ENCODE results near the gene RBM23.
"Not testable (repeated sequence)": the region's sequence is repeated elsewhere in the genome, so short reads cannot be mapped to it uniquely, and the experiment has no call there.

RBM23 gene

GRCh38 chr14:22915886-22916521, 2.9 kb downstream of the RBM23 start:
- no peak for DNase-seq

- DNase-seq, result not testable (repeated sequence)
Measured at GRCh38 chr14:22914836-22915235, 4.1 kb downstream of the RBM23 start.

GRCh38 chr14:22910916-22911315, 8.0 kb downstream of the RBM23 start:
- no peak for DNase-seq

GRCh38 chr14:22908601-22909000, 10.3 kb downstream of the RBM23 start:
- no peak for DNase-seq

DNA sequence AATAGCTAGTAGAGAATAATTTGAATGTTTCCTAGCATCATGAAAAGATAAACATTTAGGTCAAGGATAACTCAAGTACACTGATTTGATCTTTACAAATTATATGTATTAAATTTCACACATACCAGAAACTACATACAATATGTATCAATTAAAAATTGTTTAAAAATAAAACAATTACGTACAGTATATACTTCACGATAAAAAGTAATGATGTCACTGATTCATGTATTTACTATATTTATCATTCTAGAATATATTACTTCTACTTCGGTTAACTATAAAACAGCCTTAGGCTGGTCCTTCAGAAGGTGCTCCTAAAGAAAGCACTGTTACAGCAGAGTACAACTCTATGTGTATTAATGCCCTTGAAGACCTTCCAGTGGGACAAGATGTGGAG, 11.5 kb downstream of the RBM23 start:
- DNase-seq, result no peak

GRCh38 chr14:22906073-22906472, 12.9 kb downstream of the RBM23 start:
- DNase-seq, result no peak

- no peak for DNase-seq
Measured at GRCh38 chr14:22905627-22906026, 13.3 kb downstream of the RBM23 start.

- no peak for DNase-seq
Measured at GRCh38 chr14:22903742-22904087, 15.2 kb downstream of the RBM23 start.

GRCh38 chr14:22901799-22902198, 17.1 kb downstream of the RBM23 start:
- no peak for DNase-seq

DNA sequence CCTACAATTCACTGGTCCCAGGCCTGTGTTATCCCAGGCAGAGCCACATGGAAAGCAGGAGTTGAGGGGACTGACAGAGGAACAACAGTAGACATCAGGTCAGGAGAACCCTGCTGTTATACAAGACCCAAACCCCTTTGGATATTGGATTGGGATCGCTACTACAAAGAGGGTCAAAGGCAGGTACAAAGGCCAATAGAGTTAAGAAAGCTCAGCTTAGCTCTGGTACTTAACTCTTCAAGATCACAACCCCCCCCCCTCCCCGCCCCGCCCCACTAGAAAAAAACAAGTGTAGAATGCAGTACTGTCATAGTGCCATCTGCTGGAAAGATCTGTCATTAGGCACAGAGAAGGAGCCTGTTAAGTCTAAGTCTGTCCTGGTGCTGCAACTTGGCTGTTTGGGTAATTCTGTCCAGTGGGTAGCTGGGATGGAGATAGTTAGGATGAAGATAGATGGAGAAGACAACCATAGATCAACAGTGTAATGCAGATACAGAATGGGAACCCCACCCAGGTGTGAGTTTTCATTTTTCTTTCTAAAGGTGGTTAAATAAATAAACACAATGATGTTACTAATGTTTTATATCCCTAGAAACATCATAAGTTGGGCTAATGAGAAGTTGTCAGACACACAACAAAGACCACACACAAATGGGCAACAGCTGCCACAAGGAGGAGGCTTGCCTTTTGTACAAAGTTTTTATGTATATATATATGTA, 18.7 kb downstream of the RBM23 start:
- peak; percentile 29 for DNase-seq

GRCh38 chr14:22898302-22899090, 20.5 kb downstream of the RBM23 start:
- no peak for DNase-seq

DNA sequence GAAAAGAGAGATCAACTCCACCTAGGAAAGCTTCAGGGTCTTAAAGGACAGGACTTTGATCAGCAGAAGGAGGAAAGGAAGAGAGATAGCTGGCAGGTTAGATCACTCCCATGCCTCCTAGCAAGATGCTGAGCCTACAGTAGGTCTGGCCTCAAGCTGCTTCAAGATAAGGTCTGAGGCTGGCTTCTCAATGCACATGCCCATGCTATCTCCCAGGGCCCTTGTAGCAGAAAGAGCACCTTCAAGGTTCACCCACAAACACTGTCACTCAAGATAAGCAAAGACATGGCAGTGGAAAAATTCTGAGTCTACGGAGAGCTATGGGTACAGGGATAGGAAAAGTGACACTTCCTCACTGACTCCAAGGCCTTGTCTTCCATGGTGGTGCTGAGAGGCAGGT, 21.6 kb downstream of the RBM23 start:
- no peak for DNase-seq

DNA sequence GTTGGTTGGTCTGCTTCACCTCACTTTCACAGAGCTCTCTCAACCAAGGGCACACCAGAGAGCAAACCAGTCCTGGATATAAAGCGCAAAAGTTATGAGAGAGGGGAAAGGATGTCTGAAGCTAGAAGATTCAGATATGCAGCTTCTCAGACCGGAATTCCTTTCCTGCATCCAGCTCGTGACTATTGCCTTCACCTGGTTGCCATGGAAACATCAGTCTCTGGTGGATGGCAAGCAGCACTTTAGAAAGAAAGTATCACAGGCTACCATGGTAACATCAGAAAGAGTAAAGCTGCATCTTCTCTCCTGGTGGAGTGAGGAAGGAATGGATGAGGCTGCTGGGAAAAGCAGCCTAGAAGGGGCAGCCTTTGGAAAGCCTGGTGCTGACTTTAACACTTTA, 22.2 kb downstream of the RBM23 start:
- no peak for DNase-seq

DNA sequence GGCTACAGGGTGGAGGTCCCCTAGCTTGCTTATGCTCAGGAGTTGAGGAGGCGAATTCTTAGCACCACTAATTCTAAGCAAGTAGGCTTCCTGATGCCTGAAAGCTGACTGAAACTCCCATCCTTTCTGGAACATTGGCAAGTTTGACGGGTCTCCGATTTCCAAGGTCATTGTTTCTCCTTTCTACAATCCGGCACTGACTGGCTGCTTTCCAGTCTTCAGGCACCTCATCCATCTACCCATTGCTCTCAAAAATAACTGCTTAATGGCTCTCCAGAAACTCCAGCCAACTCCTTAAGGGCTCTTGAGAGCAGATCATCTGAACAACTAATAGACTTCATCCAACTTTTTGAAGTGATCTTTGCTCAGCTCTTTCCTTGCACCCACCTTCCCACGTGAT, 22.6 kb downstream of the RBM23 start:
- DNase-seq, result no peak

- no peak for DNase-seq
Measured at GRCh38 chr14:22895402-22895801, 23.5 kb downstream of the RBM23 start.

DNA sequence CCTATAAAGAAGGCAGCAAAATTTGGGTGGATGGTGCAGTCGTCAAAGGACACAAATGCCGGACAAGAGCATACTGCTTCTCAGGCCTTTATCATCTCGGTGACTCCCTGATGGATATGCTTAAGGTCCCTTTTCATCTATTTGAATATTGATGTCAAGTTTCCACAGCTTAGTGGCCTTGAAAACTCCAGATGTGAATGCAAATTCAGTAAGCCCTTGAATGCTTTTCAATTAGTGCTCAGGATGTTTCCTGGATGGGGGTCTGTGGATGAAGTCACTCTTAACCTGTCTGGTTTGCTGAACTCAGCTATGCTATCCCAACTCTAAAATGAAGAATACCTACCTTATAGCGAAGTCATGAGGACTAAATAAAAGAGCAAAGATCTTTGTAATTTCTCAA, 25.2 kb downstream of the RBM23 start:
- no peak for DNase-seq

GRCh38 chr14:22892488-22892887, 26.5 kb downstream of the RBM23 start:
- no peak for DNase-seq

GRCh38 chr14:22890416-22890815, 28.5 kb downstream of the RBM23 start:
- DNase-seq, result no peak

- DNase-seq, result no peak
Measured at GRCh38 chr14:22888662-22889061, 30.3 kb downstream of the RBM23 start.

GRCh38 chr14:22887990-22888378, 31.0 kb downstream of the RBM23 start:
- DNase-seq, result peak; percentile 79

GRCh38 chr14:22887260-22887989, 31.5 kb downstream of the RBM23 start:
- DNase-seq, result no peak

DNA sequence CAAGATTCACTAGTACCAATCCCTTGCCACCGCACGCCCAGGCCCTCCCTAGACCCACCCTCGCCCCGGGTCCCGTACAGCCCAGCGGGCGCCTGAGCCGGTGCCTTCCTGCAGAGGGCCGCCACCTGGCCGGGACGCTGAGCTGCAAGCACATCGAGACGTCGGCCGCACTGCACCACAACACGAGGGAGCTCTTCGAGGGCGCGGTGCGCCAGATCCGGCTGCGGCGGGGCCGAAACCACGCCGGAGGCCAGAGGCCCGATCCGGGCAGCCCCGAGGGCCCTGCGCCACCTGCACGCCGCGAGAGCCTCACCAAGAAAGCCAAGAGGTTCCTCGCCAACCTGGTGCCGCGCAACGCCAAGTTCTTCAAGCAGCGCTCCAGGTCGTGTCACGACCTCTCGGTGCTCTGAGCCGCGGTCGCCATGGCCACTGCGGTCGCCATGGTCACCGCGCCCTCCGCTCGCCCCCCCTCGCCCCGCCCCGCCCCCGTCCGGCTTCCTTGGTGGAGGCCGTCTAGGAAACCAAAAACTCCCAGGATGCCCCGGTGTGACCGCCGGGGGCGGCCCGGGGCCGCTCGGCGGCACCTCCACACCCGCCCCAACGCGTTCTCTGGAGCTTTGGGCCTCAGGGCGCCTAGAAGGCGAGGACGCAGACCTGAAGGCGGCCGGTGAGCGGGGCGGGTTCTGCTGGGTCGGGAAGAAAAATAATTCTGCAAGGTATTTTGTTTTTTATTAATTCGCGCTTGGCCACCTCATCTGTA, 32.3 kb downstream of the RBM23 start:
- DNase-seq, result peak; percentile 63

GRCh38 chr14:22885975-22886374, 33.0 kb downstream of the RBM23 start:
- no peak for DNase-seq
